ENCODE measurements around the gene JMJD1C.
"Not testable (repeated sequence)": the region's sequence is repeated elsewhere in the genome, so short reads cannot be mapped to it uniquely, and the experiment has no call there.

The JMJD1C gene

DNA sequence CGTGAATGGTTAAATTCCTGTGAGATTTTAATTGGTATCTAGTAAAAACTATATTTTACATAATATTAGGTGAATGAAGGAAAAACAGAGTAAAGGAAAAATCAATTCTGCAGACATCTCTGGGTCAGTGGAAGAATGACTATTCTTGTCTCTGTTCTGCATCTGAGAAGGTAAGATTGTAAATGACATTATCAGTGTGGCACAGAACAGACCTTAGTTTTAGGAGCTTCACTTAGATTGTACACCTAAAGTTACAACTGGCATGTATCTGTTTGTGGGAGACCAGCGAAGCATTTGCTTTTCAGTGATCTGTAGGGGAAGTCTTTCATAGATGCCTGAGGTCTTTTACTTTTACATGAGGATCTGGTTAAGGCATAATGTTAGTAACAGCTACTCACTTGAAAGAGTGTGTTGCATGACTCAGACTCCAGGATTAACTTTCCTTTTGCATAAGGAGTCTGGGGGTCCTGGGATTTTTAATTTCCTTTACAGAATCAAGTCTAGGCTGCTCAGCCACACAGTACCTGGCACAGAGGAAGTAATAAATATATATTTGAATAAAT, 56.2 kb downstream of the JMJD1C start:
- no peak for DNase-seq (ENCODE audit: low spot score)

DNA sequence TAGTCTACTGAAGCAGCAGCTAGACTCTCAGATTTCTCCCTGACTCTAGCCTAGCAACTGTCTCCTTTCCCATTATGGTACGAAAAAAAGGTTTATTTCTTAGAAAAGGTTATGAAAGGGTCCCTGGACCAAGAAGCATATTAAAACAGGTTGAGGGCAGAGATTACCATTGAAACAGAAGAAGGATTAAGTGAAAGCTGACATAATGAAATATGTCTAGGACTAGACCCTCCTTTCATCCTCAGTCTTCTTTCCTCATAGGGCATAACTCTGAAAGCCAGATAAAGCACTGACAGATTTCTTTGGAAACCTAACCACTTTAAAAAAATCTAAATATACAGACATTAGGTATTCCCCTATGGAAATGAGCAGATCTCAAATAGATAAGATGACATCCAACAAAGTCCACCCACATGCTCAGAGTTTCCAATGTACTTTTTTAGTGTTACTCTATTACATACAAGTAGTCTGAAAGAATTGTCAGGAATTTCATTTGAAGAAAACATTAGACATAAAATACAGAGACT, 58.6 kb downstream of the JMJD1C start:
- no peak for DNase-seq (ENCODE audit: low spot score)

DNA sequence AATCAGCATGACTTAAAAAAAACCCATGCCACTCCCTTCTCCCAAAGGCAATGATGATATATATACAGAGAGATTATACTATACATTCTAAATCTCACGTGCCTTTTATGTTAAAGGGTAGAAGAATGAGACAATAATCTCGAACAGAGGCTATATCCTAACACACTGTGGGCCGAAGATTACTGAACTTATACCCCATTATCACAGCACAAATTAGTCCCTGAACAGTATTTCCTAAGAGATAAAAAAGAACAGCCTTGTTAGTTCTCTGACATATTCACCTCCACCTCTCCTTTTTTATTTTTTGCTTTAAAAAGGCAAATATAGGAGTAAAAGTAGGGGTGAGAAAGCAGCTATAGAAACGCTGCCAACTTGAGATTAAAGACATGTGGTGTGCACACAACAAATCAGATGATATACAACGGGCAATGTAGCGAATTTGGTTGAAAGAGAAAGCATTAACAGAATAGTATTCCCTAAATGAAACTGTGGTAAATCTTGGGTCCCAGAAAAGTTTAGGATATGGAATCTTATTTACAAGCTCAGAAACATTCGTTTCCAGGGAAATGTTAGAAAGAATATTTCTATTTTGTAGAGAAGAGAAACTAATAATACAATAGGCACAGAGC, 69.5 kb downstream of the JMJD1C start:
- no peak for DNase-seq (ENCODE audit: low spot score)

DNA sequence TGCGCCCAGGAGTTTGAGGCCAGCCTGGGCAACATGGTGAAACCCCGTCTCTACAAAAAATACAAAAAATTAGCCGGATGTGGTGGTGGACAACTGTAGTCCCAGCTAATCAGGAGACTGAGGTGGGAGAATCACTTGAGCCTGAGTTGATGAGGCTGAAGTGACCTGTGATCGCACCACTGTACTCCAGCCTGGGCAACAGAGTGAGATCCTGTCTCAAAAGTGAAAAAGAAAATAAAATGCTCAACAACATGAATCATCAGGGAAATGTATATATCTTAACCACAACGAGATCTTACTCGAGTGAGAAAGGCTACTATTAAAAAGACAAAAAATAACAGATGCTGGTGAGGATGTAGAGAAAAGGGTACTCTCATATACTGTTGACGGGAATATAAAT, 72.7 kb downstream of the JMJD1C start:
- DNase-seq (ENCODE audit: low spot score): no peak

DNA sequence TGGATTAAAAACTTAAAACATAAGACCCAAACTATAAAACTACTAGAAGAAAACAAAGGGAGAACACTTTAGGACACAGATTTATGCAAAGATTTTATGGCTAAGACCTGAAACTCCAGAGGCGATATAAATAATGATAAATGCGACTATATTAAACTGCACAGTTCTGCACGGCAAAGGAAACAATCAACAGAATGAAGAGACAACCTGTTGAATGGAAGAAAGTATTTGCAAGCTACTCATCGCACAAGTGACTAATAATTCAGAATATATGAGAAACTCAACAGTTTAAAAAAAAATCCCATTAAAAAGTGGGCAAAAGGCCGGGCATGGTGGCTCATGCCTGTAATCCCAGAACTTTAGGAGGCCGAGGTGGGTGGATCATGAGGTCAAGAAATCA, 73.6 kb downstream of the JMJD1C start:
- DNase-seq (ENCODE audit: low spot score): no peak

DNA sequence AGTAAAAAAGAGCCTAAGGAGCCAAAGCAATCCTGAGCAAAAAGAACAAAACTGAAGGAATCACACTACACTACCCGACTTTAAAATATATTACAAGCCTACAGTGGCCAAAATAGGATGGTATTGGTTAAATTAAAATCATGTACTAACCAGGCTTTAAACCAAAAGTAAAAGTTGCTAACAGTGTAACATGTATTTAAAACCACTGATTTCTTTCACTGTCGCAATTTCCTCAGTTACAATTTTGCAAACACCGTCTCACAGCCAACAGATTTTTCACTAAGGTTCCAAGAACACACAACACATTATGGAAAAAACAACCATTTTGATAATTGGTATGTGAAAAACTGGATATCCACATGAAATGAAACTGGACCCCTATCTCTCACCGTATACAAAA, 74.0 kb downstream of the JMJD1C start:
- no peak for DNase-seq (ENCODE audit: low spot score)

DNA sequence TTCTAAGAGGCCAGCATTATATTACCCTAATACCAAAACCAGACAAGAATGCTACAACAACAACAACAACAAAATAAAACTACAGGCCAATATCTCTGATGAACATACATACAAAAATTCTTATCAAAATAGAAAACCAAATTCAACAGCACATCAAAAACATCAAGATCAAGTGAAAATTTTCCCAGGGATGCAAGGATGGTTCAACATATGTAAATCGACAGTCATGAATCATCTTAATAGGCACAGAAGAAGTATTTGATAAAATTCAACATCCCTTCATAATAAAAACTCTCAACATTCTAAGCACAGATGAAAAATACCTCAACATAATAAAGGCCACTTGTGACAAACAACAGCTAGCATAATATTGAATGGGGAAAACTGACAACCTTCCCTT, 75.3 kb downstream of the JMJD1C start:
- no peak for DNase-seq (ENCODE audit: low spot score)

DNA sequence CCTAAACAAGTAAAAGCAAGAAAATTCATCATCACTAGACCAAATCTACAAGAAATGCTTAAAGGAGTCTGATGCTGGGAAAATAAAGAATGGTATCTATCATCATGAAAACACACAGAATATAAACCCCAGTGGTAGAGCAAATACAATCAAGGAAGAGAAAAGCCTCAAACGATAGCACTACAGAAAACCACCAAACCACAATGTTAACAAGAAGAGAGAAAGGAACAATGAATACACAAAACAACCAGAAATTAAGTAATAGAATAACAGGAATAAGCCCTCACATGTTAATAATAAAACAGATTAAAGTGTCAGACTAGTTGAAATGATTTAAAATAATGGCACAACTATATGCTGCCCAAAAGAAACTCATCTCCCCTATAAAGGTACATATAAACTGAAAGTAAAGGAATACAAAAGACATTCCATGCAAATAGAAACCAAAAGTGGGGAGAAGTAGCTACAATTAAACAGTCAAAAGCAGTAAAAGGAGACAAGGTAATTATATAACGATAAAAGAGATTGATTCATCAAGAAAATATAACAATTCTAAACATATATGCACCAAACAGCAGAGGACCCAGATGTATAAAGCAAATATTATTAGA, 77.3 kb downstream of the JMJD1C start:
- no peak for DNase-seq (ENCODE audit: low spot score)

DNA sequence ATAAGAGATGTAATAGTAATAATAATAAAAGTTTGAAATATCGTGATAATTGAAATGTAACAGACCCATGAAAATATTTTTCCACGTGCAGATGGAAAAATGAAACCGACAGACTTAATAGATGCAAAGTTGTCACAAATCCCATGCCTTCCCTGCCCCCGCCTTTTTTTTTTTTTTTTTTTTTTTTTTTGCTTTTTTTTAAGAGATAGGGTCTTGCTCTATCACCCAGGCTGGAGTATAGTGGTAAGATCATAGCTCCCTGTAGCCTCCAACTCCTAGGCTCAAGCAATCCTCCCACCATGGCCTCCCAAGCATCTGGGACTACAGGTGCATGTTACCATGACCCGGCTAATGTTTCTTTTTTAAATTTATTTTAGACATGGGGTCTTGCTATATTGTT, 80.5 kb downstream of the JMJD1C start:
- DNase-seq (ENCODE audit: low spot score): no peak

DNA sequence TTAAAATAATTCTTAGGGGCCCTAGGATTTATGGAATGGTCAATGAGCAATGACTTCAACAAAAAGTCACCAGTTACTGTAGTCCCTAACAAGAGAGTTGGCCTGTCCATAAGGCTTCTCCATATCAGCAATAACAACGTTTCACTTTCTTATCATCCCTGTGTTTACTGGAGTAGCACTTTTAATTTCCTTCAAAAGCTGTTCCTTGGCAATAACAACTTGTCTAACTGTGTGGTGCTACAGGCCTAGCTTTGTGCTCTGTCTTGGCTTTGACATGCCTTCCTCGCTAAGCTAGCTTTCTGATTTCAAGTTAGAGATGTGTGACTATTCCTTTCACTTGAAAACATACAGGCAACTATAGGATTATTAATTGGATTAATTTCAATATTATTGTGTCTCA, 81.1 kb downstream of the JMJD1C start:
- no peak for DNase-seq (ENCODE audit: low spot score)

DNA sequence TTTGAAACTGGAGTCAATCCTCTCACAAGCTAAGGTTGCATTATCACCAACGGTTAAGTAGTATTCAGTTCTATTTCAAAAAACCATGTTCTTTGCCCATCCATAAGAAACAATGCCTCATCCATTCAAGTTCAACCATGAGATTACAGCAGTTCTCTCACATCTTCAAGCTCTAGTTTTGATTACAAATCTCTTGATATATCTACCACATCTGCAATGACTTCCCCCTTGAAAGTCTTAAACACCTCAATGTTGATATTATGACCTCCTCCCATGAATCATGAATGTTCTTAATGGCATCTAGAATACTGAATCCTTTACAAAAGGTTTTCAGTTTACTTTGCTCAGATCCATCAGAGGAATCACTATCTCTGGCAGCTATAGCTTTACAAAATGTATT, 81.8 kb downstream of the JMJD1C start:
- no peak for DNase-seq (ENCODE audit: low spot score)

DNA sequence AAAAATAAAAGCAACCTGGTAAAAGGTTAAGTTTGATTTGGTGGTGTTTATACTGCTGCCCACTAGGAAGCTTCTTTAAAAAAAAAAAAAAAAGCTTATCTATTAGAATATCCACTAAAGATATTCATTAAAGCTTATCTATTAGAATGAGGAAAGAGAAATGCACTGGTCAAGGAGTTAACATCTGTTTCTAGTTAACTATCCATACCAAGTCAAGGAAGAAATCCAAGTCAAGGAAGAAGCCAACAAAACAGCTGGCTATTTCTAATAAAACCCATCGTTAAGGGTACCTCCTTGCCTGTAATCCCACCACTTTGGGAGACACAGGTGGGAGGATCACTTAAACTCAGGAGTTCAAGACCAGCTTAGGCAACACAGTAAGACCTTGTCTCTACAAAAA, 82.6 kb downstream of the JMJD1C start:
- no peak for DNase-seq (ENCODE audit: low spot score)

DNA sequence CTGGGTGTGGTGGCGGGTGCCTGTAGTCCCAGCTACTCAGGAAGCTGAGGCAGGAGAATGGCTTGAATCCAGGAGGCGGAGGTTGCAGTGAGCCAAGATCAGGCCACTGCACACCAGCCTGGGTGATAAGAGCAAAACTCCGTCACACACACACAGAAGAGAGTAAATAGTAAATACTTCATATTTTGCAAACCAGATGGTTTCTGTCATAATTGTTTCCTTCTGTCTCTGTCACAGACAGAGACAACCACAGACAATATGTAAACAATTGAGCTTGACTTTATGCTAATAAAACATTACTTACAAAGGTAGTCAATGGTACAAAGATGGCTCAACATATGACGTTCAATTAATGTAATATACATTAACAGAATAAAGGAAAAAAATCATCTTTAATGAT, 83.7 kb downstream of the JMJD1C start:
- no peak for DNase-seq (ENCODE audit: low spot score)

DNA sequence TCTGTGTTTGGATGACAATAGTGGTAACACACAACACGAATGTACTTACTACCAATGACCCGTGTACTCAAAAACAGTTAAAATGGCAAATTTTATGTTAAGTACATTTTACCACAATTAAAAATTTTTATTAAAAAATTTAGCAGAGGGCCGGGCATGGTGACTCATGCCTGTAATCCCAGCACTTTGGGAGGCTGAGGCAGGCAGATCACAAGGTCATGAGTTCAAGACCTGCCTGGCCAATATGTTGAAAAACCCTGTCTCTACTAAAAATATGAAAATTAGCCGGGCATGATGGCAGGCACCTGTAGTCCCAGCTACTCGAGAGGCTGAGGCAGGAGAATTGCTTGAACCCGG, 88.5 kb downstream of the JMJD1C start:
- not testable (repeated sequence) for DNase-seq (ENCODE audit: low spot score)

DNA sequence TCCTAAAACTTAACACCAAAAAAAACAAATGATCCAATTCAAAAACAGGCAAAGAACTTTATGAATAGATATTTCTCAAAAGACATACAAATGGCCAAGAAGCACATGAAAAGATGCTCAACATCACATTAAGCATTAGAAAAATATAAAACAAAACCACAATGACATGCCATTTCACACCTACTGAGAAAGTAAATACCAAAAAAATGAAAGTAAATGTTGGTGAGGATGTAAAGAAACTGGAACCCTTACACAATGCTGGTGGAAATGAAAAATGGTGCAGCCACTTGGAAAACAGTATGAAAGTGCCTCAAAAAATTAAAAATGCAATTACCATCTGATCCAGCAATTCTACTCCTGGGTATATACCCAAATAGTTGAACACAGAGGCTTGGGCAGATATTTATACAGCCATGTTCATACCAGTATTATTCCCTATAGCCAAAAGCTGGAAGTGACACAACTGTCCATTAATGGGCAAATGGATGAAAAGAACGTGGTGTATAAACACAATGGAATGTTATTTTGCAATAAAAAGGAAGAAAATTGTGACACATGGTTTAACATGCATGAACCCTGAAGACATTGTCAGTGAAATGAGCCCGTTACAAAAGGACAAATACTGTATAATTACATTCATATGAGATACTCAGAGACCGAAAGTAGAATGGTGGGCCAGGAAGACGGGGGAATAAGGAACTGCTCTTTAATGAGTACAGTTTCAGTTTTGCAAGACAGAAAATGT, 89.0 kb downstream of the JMJD1C start:
- DNase-seq (ENCODE audit: low spot score): no peak

DNA sequence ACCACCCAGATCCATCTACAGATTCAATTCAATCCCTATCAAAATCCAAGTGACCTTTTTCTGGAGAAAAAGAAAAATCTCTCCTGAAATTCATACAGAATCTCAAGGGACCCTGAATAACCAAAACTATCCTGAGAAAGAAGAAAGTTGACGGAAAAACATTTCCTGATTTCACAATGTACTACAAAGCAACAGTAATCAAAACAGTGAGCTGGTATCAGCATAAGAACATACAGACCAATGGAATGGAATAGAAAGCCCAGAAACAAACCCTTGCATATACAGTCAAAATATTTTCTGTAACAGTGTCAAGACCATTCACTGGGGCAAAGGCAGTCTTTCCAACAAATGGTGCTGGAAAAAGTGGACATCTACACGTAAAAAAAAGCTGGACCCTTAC, 89.9 kb downstream of the JMJD1C start:
- no peak for DNase-seq (ENCODE audit: low spot score)

DNA sequence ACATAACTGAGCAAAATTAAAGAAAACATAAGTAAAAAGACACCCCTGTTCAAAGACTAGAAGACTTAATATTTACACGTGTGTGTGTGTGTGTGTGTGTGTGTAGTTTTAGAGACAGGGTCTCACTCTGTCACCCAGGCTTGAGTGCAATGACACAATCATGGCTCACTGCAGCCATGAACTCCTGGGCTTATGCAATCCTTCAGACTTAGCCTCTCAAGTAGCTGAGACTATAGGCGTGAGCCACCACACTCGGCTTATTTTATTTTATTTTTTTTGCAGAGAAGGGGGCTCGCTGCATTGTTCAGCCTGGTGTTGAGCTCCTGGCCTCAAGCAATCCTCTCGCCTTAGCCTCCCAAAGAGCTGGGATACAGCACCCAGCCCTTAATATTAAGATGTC, 90.3 kb downstream of the JMJD1C start:
- DNase-seq (ENCODE audit: low spot score): no peak

DNA sequence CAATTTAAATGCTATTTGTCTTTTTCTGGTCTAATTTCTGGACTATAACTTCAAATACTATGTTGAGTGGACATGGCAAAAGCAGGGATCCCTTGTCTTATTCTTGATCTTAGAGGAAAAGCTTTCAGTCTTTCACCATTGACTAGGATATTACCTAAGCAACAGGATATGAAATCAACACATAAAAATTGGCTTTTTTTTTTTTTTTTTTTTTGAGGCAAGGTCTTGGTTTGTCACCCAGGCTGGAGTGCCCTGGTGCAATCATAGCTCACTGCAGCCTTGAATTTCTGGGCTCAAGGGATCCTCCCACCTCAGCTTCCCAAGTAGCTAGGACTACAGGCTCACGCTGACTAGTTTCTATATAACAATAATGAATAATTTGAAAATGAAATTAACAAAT, 90.8 kb downstream of the JMJD1C start:
- DNase-seq (ENCODE audit: low spot score): no peak

DNA sequence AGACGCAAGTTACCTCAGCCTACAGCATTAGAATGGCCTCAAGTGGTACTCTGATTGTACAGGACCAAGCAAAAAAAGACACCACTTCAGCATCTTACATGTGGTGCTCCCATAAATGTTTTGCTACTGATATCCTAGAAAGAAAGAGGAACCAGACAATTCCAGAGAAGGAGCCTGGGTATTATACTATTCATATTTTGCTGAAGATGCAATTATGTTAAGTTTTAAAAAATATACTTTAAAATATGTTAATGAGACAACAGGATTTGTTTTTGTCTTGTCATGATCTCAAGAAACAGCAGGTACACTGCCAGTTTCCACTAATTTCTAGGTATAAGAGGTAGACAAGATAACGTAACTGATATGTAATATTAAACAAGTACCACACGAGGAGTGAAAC, 92.6 kb downstream of the JMJD1C start:
- DNase-seq (ENCODE audit: low spot score): no peak

DNA sequence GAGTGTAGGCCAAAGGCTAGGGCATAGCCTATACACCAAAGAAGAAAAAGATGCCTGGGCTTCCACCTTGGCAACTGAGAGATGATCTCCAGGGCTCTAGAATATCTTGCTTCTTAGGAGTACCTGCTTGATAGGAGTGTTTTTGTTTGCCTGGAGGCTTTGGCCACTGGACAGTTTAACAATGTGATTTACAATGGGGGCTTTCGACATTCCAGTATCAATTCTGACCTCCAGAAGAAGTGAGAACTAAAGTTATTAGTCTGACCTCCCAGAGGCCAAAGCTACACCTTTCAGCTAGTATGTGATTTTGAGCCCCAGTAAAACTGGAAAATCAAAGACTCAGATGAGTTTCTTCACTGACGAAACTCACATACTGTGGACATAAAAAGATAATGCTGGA, 96.1 kb downstream of the JMJD1C start:
- DNase-seq (ENCODE audit: low spot score): no peak

DNA sequence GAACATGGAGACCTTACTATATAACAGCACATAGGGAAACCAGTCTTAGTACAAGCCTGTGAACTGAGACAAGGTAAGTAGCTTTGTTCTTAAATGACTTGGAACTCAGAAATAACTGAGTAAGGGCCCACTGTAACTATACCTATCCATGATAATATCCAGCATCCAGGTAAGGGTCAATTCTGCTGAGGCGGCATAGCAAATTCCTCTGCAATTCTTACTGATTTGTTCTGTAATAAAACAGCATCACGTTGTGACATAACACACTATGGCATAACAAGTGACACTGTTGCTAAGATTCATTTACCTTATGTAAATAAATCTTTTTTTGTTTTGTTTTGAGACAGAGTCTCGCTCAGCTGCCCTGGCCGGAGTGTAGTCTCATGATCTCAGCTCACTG, 97.4 kb downstream of the JMJD1C start:
- no peak for DNase-seq (ENCODE audit: low spot score)

DNA sequence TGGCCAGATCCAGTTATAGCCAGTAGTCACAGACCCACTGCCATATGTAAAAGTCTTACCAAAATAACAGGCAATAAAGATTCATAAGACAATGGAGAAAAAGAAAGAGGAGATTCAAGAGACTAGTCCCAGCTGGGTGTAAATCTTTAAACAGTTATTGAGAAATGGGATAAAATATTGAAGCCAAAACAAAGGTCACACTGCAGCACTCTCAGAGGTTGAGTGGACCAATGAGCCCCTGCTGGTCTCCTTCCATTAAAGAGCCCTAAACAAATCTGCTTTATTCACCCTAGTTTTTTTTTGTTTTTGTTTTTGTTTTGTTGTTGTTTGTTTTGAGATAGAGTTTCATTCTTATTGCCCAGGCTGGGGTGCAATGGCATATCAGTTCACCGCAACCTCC, 98.8 kb downstream of the JMJD1C start:
- DNase-seq (ENCODE audit: low spot score): no peak

All from iPS-NIHi11 (cell line).